Neural progenitor cell (in vitro differentiated cells): ENCODE results near the gene LARGE1. TPM values are rescaled to one million over a fixed set of nuclear protein-coding genes. Genes with fewer than 3 reads are reported as not detected.
A peak's percentile ranks its signal among the peaks of the same experiment; 100 is the strongest.

ENCODE experiments used
- DNase-seq: peaks from one replicate; pipeline ENCODE4 v3.0.0-alpha.2; 2016; ENCODE audit warnings: low spot score
- H2AFZ ChIP-seq: fragments of 200-600 bp; sonication (generic); replicated peaks from 2 replicates; pipeline ENCODE4 v1.6.1; 2016; ENCODE audit warnings: antibody characterized with exemption
- H3F3A ChIP-seq: fragments of 200-600 bp; sonication (generic); 2 replicates; pipeline ENCODE4 v1.6.1; 2016; ENCODE audit warnings: antibody characterized with exemption, low read depth
- H3K27ac ChIP-seq: fragments of 200-600 bp; sonication (generic); 2 replicates; pipeline ENCODE4 v1.5.1; 2016; ENCODE audit warnings: mild to moderate bottlenecking
- H3K27me3 ChIP-seq: fragments of 200-600 bp; sonication (generic); 2 replicates; pipeline ENCODE4 v1.6.1; 2016; ENCODE audit warnings: mild to moderate bottlenecking, moderate library complexity
- H3K36me3 ChIP-seq: fragments of 200-600 bp; sonication (generic); 2 replicates; pipeline ENCODE4 v1.5.1; 2016
- H3K4me1 ChIP-seq: fragments of 200-600 bp; sonication (generic); 2 replicates; pipeline ENCODE4 v1.6.1; 2016; ENCODE audit warnings: mixed run types
- H3K4me2 ChIP-seq: fragments of 200-600 bp; sonication (generic); 2 replicates; pipeline ENCODE4 v1.6.1; 2016
- H3K4me3 ChIP-seq: fragments of 200-600 bp; sonication (generic); 2 replicates; pipeline ENCODE4 v1.5.1; 2016
- H3K79me2 ChIP-seq: fragments of 200-600 bp; sonication (generic); 2 replicates; pipeline ENCODE4 v1.6.1; 2016; ENCODE audit warnings: low read depth
- H3K9ac ChIP-seq: fragments of 200-600 bp; sonication (generic); 2 replicates; pipeline ENCODE4 v1.6.1; 2016
- H3K9me3 ChIP-seq: fragments of 200-600 bp; sonication (generic); 2 replicates; pipeline ENCODE4 v1.5.1; 2016; ENCODE audit warnings: low read depth
- H4K20me1 ChIP-seq: fragments of 200-600 bp; sonication (generic); 2 replicates; pipeline ENCODE4 v1.6.1; 2016; ENCODE audit warnings: low read depth
- H3K27ac Mint-ChIP-seq: 3 replicates; pipeline ENCODE4 v1.8.0; 2021; ENCODE audit warnings: mixed read lengths
- H3K27me3 Mint-ChIP-seq: 2 replicates; pipeline ENCODE4 v1.8.0; 2022; ENCODE audit warnings: low read depth, mild to moderate bottlenecking, inconsistent platforms, moderate library complexity, mixed read lengths; ENCODE audit not compliant: insufficient read depth
- H3K36me3 Mint-ChIP-seq: 3 replicates; pipeline ENCODE4 v1.8.0; 2021; ENCODE audit warnings: mixed read lengths
- H3K4me1 Mint-ChIP-seq: 3 replicates; pipeline ENCODE4 v1.8.0; 2021; ENCODE audit warnings: mixed read lengths
- H3K4me3 Mint-ChIP-seq: 3 replicates; pipeline ENCODE4 v1.8.0; 2021; ENCODE audit warnings: mild to moderate bottlenecking, moderate library complexity, mixed read lengths
- H3K9me3 Mint-ChIP-seq: 3 replicates; pipeline ENCODE4 v1.8.0; 2020; ENCODE audit warnings: mixed read lengths
- EZH2 ChIP-seq: fragments of 200-600 bp; sonication (generic); IDR thresholded peaks from 2 replicates; pipeline ENCODE4 v1.6.1; 2017; ENCODE audit warnings: antibody characterized with exemption, mild to moderate bottlenecking, moderate library complexity
- EZH2phosphoT487 ChIP-seq: fragments of 200-600 bp; sonication (generic); IDR thresholded peaks from 2 replicates; pipeline ENCODE4 v1.6.1; 2017; ENCODE audit warnings: antibody characterized with exemption
- total RNA-seq: library from RNA; depleted of rRNA; stranded (reverse); fragments of >200 nt; gene quantifications from 2 replicates; pipeline ENCODE4 v1.2.3, GENCODE V29; 2015; ENCODE audit warnings: low replicate concordance
- TF ChIP-seq, protein P1 (sequence below): fragments of 200-600 bp; sonication (generic); IDR thresholded peaks from 2 replicates; pipeline ENCODE4 v1.5.1; 2017; ENCODE audit warnings: antibody characterized with exemption, mild to moderate bottlenecking

The LARGE1 gene
- total RNA-seq, 1 donor from 2014 or later: 24.9 TPM

DNA sequence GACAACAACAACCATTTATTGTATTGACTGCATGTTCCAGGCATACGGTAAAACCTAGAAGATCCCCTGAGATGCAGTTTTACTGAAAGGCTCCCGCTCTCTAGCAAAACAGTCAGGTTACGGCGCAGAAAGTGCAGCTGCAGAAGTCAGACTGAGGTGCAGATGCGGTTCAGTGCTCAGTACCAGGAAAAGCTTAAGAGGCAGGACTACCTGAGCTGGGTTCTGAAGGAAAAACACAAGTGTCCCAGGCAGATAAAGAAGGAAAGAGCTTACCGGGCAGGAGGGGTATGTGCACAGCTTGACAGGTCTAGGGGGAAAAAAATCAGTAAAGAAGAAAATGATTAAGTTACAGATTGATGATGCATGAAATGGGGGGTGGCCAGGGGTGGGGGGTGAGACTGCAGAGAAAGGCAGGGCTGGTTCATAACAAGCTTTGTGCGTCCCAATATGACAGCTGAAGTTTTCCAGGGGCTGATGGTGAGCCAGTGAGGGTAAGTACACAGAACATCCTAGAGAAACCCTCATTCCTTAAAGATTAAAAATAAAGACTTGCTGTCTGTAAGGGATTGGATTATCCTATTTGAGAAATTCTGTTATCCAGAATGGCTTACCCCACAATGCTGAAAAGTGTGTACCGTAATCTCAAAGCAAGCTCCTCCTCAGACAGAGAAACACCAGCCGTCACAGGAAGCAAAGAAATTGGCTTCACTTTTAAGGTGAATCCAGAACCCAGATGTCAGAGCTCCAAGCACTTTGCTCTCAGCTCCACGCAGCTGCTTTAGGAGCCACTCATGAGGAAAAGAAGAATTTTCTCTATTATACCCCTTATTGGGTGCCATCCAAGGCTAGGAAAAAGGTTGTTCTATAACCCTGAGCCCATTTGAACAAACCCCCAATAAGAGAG lies 11.9 kb downstream of the LARGE1 start:
- H4K20me1 ChIP-seq: no peaks in the 10 kb centered on the region

DNA sequence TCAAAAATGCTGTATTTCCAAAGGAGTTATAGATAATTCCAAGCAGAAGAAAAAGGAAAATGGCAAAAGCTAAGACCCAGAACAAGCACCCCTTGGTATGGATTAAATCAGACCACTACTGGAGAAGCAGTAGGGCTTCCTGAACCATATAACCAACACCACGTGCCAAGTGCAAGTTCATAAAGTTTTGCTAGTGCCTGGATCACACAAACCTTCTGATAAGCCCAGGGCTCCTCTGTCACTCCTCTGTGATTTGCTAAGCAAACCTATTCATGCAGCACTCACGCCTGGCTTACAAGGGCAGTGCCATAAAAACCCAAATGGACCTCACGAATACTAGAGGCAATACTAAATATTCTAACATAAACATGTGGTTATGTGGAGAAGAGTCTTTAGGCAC lies 13.3 kb downstream of the LARGE1 start:
- H3K9ac ChIP-seq: no peak overlapping the region
- no peak overlapping the region for H2AFZ ChIP-seq
- peaks cover 99% of the 10 kb centered on the region for H3K79me2 ChIP-seq
- H4K20me1 ChIP-seq: peaks cover 10% of the 10 kb centered on the region
- no peak overlapping the region for H3K27ac Mint-ChIP-seq
- H3K9me3 ChIP-seq: no peaks in the 10 kb centered on the region
- no peaks in the 10 kb centered on the region for H3F3A ChIP-seq
- no peak overlapping the region for H3K27ac ChIP-seq
- H3K4me3 ChIP-seq: no peak overlapping the region
- H3K27me3 Mint-ChIP-seq: peaks cover 4% of the 10 kb centered on the region
- H3K4me2 ChIP-seq: no peak overlapping the region
- H3K27me3 ChIP-seq: no peaks in the 10 kb centered on the region
- peaks cover 23% of the 10 kb centered on the region for H3K9me3 Mint-ChIP-seq
- peaks cover 4% of the 10 kb centered on the region for H3K4me1 Mint-ChIP-seq
- no peak for DNase-seq
- peaks cover 40% of the 10 kb centered on the region for H3K36me3 Mint-ChIP-seq
- no peak for TF ChIP-seq EZH2phosphoT487
- no peak for TF ChIP-seq EZH2
- TF ChIP-seq, protein P1, sequence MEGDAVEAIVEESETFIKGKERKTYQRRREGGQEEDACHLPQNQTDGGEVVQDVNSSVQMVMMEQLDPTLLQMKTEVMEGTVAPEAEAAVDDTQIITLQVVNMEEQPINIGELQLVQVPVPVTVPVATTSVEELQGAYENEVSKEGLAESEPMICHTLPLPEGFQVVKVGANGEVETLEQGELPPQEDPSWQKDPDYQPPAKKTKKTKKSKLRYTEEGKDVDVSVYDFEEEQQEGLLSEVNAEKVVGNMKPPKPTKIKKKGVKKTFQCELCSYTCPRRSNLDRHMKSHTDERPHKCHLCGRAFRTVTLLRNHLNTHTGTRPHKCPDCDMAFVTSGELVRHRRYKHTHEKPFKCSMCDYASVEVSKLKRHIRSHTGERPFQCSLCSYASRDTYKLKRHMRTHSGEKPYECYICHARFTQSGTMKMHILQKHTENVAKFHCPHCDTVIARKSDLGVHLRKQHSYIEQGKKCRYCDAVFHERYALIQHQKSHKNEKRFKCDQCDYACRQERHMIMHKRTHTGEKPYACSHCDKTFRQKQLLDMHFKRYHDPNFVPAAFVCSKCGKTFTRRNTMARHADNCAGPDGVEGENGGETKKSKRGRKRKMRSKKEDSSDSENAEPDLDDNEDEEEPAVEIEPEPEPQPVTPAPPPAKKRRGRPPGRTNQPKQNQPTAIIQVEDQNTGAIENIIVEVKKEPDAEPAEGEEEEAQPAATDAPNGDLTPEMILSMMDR: no peak
- no peak overlapping the region for H3K4me3 Mint-ChIP-seq
- no peaks in the 10 kb centered on the region for H3K36me3 ChIP-seq
- peaks cover 7% of the 10 kb centered on the region for H3K4me1 ChIP-seq

More for the DNA sequence above, 11.9 kb downstream of the LARGE1 start:
- Histone ChIP-seq H3K9me3 (no peaks in the 10 kb centered on the region), H3K4me2 (no peak overlapping the region), H3K36me3 (no peaks in the 10 kb centered on the region), H3K4me3 (no peak overlapping the region), H2AFZ (no peak overlapping the region), H3K79me2 (peaks cover 99% of the 10 kb centered on the region), H3K27me3 (no peaks in the 10 kb centered on the region), H3K4me1 (peaks cover 9% of the 10 kb centered on the region), H3K9ac (no peak overlapping the region), H3K27ac (no peak overlapping the region), H3F3A (peaks cover under 1% of the 10 kb centered on the region)
- peaks cover 16% of the 10 kb centered on the region for H3K9me3 Mint-ChIP-seq
- peaks cover 4% of the 10 kb centered on the region for H3K4me1 Mint-ChIP-seq
- peak overlapping the region; percentile 50 for H3K4me3 Mint-ChIP-seq
- no peak overlapping the region for H3K27ac Mint-ChIP-seq
- H3K36me3 Mint-ChIP-seq: peaks cover 44% of the 10 kb centered on the region
- TF ChIP-seq, protein P1: no peak
- TF ChIP-seq EZH2phosphoT487 (no peak), EZH2 (no peak)
- peaks cover 4% of the 10 kb centered on the region for H3K27me3 Mint-ChIP-seq
- no peak for DNase-seq

DNA sequence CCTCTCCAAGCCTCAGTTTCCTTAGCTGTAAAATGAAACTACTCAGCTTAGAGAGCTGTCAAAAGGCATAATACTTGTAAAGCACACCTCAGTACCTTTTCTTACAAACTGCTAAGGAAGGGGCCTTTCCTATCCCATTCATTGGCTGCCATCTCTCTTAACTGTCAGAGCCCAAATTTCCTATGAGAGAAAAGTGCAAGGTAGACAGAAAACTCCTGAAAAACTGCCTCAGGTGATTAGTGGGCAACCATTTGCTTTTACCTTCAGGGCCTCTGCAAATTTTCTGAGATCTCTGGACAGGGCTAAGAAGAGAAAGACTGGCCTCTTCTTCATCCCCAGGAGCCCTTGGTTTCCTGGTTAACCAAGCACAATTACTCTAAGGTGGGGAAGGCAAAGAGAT lies 13.8 kb downstream of the LARGE1 start:
- H3F3A ChIP-seq: no peaks in the 10 kb centered on the region
- Mint-ChIP-seq H3K4me3 (no peak overlapping the region), H3K9me3 (peaks cover 23% of the 10 kb centered on the region), H3K27ac (no peak overlapping the region), H3K27me3 (peaks cover 4% of the 10 kb centered on the region), H3K36me3 (peaks cover 36% of the 10 kb centered on the region), H3K4me1 (peaks cover 4% of the 10 kb centered on the region)
- TF ChIP-seq EZH2: no peak
- TF ChIP-seq EZH2phosphoT487: no peak
- TF ChIP-seq, protein P1: no peak
- no peaks in the 10 kb centered on the region for H3K36me3 ChIP-seq
- H4K20me1 ChIP-seq: peaks cover 12% of the 10 kb centered on the region
- H3K79me2 ChIP-seq: peaks cover 99% of the 10 kb centered on the region
- no peak for DNase-seq
- no peaks in the 10 kb centered on the region for H3K27me3 ChIP-seq
- no peak overlapping the region for H3K9ac ChIP-seq
- H3K4me1 ChIP-seq: peaks cover 5% of the 10 kb centered on the region
- H3K4me2 ChIP-seq: no peak overlapping the region
- no peak overlapping the region for H2AFZ ChIP-seq
- no peak overlapping the region for H3K27ac ChIP-seq
- H3K4me3 ChIP-seq: no peak overlapping the region
- H3K9me3 ChIP-seq: no peaks in the 10 kb centered on the region
